ENCODE results near the gene KCNIP4.

The KCNIP4 gene

GRCh38 chr4:20882500-20882899, 1066.1 kb downstream of the KCNIP4 start:
- no peak for DNase-seq (ENCODE audit: low read depth in 2 of 3, low spot score in 1 of 3)

GRCh38 chr4:20881658-20882057, 1066.9 kb downstream of the KCNIP4 start:
- no peak for DNase-seq (ENCODE audit: low read depth in 2 of 3, low spot score in 1 of 3)

GRCh38 chr4:20878806-20879205, 1069.8 kb downstream of the KCNIP4 start:
- no peak for DNase-seq (ENCODE audit: low read depth in 2 of 3, low spot score in 1 of 3)

- DNase-seq (ENCODE audit: low read depth in 2 of 3, low spot score in 1 of 3), result no peak
These were observed 1078.1 kb downstream of the KCNIP4 start for GRCh38 chr4:20870436-20870835.

- no peak for DNase-seq (ENCODE audit: low read depth in 2 of 3, low spot score in 1 of 3)
These were observed 1080.5 kb downstream of the KCNIP4 start for GRCh38 chr4:20868108-20868507.

GRCh38 chr4:20860878-20861277, 1087.7 kb downstream of the KCNIP4 start:
- no peak for DNase-seq (ENCODE audit: low read depth in 2 of 3, low spot score in 1 of 3)

GRCh38 chr4:20859097-20859781, 1089.3 kb downstream of the KCNIP4 start:
- no peak for DNase-seq (ENCODE audit: low read depth in 2 of 3, low spot score in 1 of 3)

- DNase-seq (ENCODE audit: low read depth in 2 of 3, low spot score in 1 of 3), result no peak
These were observed 1091.5 kb downstream of the KCNIP4 start for GRCh38 chr4:20857081-20857480.

GRCh38 chr4:20847124-20847747, 1101.3 kb downstream of the KCNIP4 start:
- DNase-seq (ENCODE audit: low read depth in 2 of 3, low spot score in 1 of 3), result no peak

GRCh38 chr4:20844311-20844710, 1104.3 kb downstream of the KCNIP4 start:
- DNase-seq (ENCODE audit: low read depth in 2 of 3, low spot score in 1 of 3), result no peak

GRCh38 chr4:20840648-20841190, 1107.9 kb downstream of the KCNIP4 start:
- no peak for DNase-seq (ENCODE audit: low read depth in 2 of 3, low spot score in 1 of 3)

- no peak for DNase-seq (ENCODE audit: low read depth in 2 of 3, low spot score in 1 of 3)
These were observed 1108.6 kb downstream of the KCNIP4 start for GRCh38 chr4:20839957-20840356.

- no peak for DNase-seq (ENCODE audit: low read depth in 2 of 3, low spot score in 1 of 3)
These were observed 1110.1 kb downstream of the KCNIP4 start for GRCh38 chr4:20838476-20838875.

GRCh38 chr4:20832826-20833225, 1115.7 kb downstream of the KCNIP4 start:
- DNase-seq (ENCODE audit: low read depth in 2 of 3, low spot score in 1 of 3), result no peak

GRCh38 chr4:20831746-20832145, 1116.8 kb downstream of the KCNIP4 start:
- no peak for DNase-seq (ENCODE audit: low read depth in 2 of 3, low spot score in 1 of 3)

GRCh38 chr4:20829617-20830357, 1118.8 kb downstream of the KCNIP4 start:
- DNase-seq (ENCODE audit: low read depth in 2 of 3, low spot score in 1 of 3), result no peak

- no peak for DNase-seq (ENCODE audit: low read depth in 2 of 3, low spot score in 1 of 3)
These were observed 1123.1 kb downstream of the KCNIP4 start for GRCh38 chr4:20825505-20825904.

GRCh38 chr4:20816287-20816686, 1132.3 kb downstream of the KCNIP4 start:
- no peak for DNase-seq (ENCODE audit: low read depth in 2 of 3, low spot score in 1 of 3)

- DNase-seq (ENCODE audit: low read depth in 2 of 3, low spot score in 1 of 3), result no peak
These were observed 1134.9 kb downstream of the KCNIP4 start for GRCh38 chr4:20813700-20814099.

- no peak for DNase-seq (ENCODE audit: low read depth in 2 of 3, low spot score in 1 of 3)
These were observed 1138.8 kb downstream of the KCNIP4 start for GRCh38 chr4:20809812-20810211.

GRCh38 chr4:20805716-20806115, 1142.9 kb downstream of the KCNIP4 start:
- DNase-seq (ENCODE audit: low read depth in 2 of 3, low spot score in 1 of 3), result no peak

All from stimulated activated CD4-positive, alpha-beta T cell treated with anti-CD3 and anti-CD28 coated beads, Interleukin-12 subunit alpha, Interleukin-12 subunit beta, amount 100 ng/mL, for 48 hours (primary cell).